Stomach (tissue), 9 donors: ENCODE results near the gene LYZ. TPM values are rescaled to one million over a fixed set of nuclear protein-coding genes. Genes with fewer than 3 reads are reported as not detected.

Experiments
- DNase-seq, 2 donors: peaks; one replicate each; pipeline versions ENCODE4 v3.0.0 to v3.0.0-alpha.2; 2013 to 2019
- H3K27ac ChIP-seq, 5 donors: fragments of 200-600 bp in 4 of 5; sonication (generic) in 4 of 5; one replicate each; pipeline ENCODE4 v1.5.1; 2013 to 2019; ENCODE audit warnings: mild to moderate bottlenecking in 1 of 5, moderate library complexity in 1 of 5
- H3K27me3 ChIP-seq, 3 donors: fragments of 200-600 bp; sonication (generic); one replicate each; pipeline ENCODE4 v1.5.1; 2017 to 2019; ENCODE audit warnings: mixed run types in 1 of 3
- H3K36me3 ChIP-seq, 4 donors: fragments of 200-600 bp; sonication (generic); 1 replicate in 3 of 4; 2 replicates in 1 of 4; pipeline ENCODE4 v1.5.1; 2016 to 2019
- H3K4me1 ChIP-seq, 4 donors: fragments of 200-600 bp; sonication (generic); one replicate each; pipeline ENCODE4 v1.5.1; 2016 to 2019
- H3K4me3 ChIP-seq, 4 donors: fragments of 200-600 bp; sonication (generic) in 3 of 4; one replicate each; pipeline ENCODE4 v1.5.1; 2016 to 2019; ENCODE audit warnings: mild to moderate bottlenecking in 1 of 4
- H3K9me3 ChIP-seq, 4 donors: fragments of 200-600 bp; sonication (generic); one replicate each; pipeline ENCODE4 v1.5.1; 2016 to 2019
- CTCF ChIP-seq, 7 experiments: fragments of 450-650 bp in 4 of 7; fragments of 200-600 bp in 3 of 7; sonication (generic) in 3 of 7; IDR thresholded peaks; one replicate each; pipeline ENCODE4 v1.5.1; 2016 to 2019; ENCODE audit warnings: antibody characterized with exemption in 7 of 7, control low read depth in 2 of 7, mild to moderate bottlenecking in 1 of 7
- EP300 ChIP-seq: sonication (generic); formaldehyde crosslinking; IDR thresholded peaks from one replicate; pipeline ENCODE4 v1.6.1; 2017; ENCODE audit warnings: antibody characterized with exemption
- POLR2A ChIP-seq, 4 donors: fragments of 450-650 bp; IDR thresholded peaks; one replicate each; pipeline ENCODE4 v1.6.1; 2016; ENCODE audit warnings: antibody characterized with exemption in 4 of 4, control low read depth in 2 of 4, mild to moderate bottlenecking in 1 of 4, moderate library complexity in 1 of 4
- POLR2AphosphoS5 ChIP-seq, 3 donors: sonication (generic); formaldehyde crosslinking; IDR thresholded peaks; one replicate each; pipeline ENCODE4 v1.6.1; 2016; ENCODE audit warnings: antibody characterized with exemption in 3 of 3
- WGBS, 5 donors: extraction: QIAGEN DNeasy Blood & Tissue Kit in 3 of 5; methylation state at CpG; one replicate each; pipeline versions ENCODE4 v1.1.5 to v1.1.7; 2013 to 2018; 5-methylcytosine and 5-hydroxymethylcytosine counted together
- intact Hi-C: fragments of 100-400 bp; cut with DNase I; formaldehyde crosslinking; loops from one replicate; pipeline ENCODE4 v1.15.1; 2023; ENCODE audit warnings: low total_unique reads
- polyA plus RNA-seq, 3 donors: library from polyadenylated mRNA; stranded (reverse); fragments of 200-250 nt; gene quantifications; one replicate each; pipeline ENCODE4 v1.2.3, GENCODE V29; 2013
- total RNA-seq, 5 donors: library from RNA; depleted of rRNA; stranded (reverse); fragments of >200 nt; gene quantifications; one replicate each; pipeline versions ENCODE4 v1.1.0 to v1.2.3, GENCODE V29; 2014 to 2016
- donor health status: healthy with polysubstance abuse.
- donor health status: Bipolar disorder and iron deficiency.
- donor health status: healthy.

The LYZ gene
- total and polyA plus RNA-seq, 8 donors: 24.0 to 2,662 (median 340) TPM

GRCh38 chr12:69352904-69353303, 4.7 kb downstream of the LYZ start:
- Histone ChIP-seq H3K4me3 (peak overlapping the region in 1 of 4 donors; percentile 41), H3K27me3 (no peaks in the 10 kb centered on the region), H3K27ac (no peak overlapping the region), H3K36me3 (peaks cover 0 to 10% (median 4%) of the 10 kb centered on the region in 4 donors), H3K9me3 (no peaks in the 10 kb centered on the region), H3K4me1 (peaks cover 0 to 19% (median 5%) of the 10 kb centered on the region in 4 donors)
- no peak for TF ChIP-seq EP300
- TF ChIP-seq POLR2A (IDR thresholded peaks at IDR 0.05): no peak
- TF ChIP-seq POLR2AphosphoS5 (IDR thresholded peaks at IDR 0.05): no peak
- no peak for TF ChIP-seq CTCF (IDR thresholded peaks at IDR 0.05)
- intact Hi-C loops: no loop called here
- WGBS, 5 donors: 85 to 93% (median 87%) methylated on average over 5 of the region's 5 CpGs
- DNase-seq: no peak

GRCh38 chr12:69354172-69354555, 6.0 kb downstream of the LYZ start:
- no peak overlapping the region for H3K4me3 ChIP-seq
- H3K9me3 ChIP-seq: no peaks in the 10 kb centered on the region
- H3K36me3 ChIP-seq: peaks cover 0 to 10% (median 4%) of the 10 kb centered on the region in 4 donors
- no peak for DNase-seq
- WGBS, 5 donors: 79 to 92% (median 87%) methylated on average over 1 of the region's 1 CpG
- no peak for TF ChIP-seq EP300
- H3K4me1 ChIP-seq: peaks cover 0 to 15% (median 7%) of the 10 kb centered on the region in 4 donors
- H3K27ac ChIP-seq: no peak overlapping the region
- no peaks in the 10 kb centered on the region for H3K27me3 ChIP-seq
- intact Hi-C loops: no loop called here

GRCh38 chr12:69354556-69355187, 6.5 kb downstream of the LYZ start:
- Histone ChIP-seq H3K27ac (no peak overlapping the region), H3K4me3 (no peak overlapping the region), H3K4me1 (peaks cover 0 to 18% (median 9%) of the 10 kb centered on the region in 4 donors), H3K36me3 (peaks cover 0 to 10% (median 4%) of the 10 kb centered on the region in 4 donors), H3K27me3 (no peaks in the 10 kb centered on the region), H3K9me3 (no peaks in the 10 kb centered on the region)
- 57 to 88% (median 65%) methylated on average over 1 of the region's 1 CpG for WGBS, 5 donors
- intact Hi-C loops: no loop called here
- TF ChIP-seq CTCF (IDR thresholded peaks at IDR 0.05): no peak
- TF ChIP-seq POLR2AphosphoS5 (IDR thresholded peaks at IDR 0.05): no peak
- no peak for TF ChIP-seq POLR2A (IDR thresholded peaks at IDR 0.05)
- no peak for TF ChIP-seq EP300
- DNase-seq: no peak

- WGBS, 5 donors: 55 to 73% (median 62%) methylated on average over 2 of the region's 2 CpGs
- H3K27me3 ChIP-seq: no peaks in the 10 kb centered on the region
- no peak overlapping the region for H3K4me3 ChIP-seq
- no peaks in the 10 kb centered on the region for H3K9me3 ChIP-seq
- no peak overlapping the region for H3K27ac ChIP-seq
- H3K36me3 ChIP-seq: peaks cover 0 to 10% (median 4%) of the 10 kb centered on the region in 4 donors
- peaks cover 2 to 22% (median 14%) of the 10 kb centered on the region in 4 donors for H3K4me1 ChIP-seq
- intact Hi-C loops: no loop called here
- no peak for TF ChIP-seq POLR2A (IDR thresholded peaks at IDR 0.05)
- no peak for TF ChIP-seq POLR2AphosphoS5 (IDR thresholded peaks at IDR 0.05)
- TF ChIP-seq EP300: no peak
- DNase-seq: no peak
Observed at GRCh38 chr12:69355363-69356028, 7.3 kb downstream of the LYZ start.

GRCh38 chr12:69359531-69360347, 11.6 kb downstream of the LYZ start, which contains the start of gene YEATS4:
YEATS4 (plus strand) TSS chr12:69359743; CDS start chr12:69359973, 230 bp downstream.
- Histone ChIP-seq H3K36me3 (peaks cover 0 to 12% (median 0%) of the 10 kb centered on the region in 4 donors), H3K27me3 (no peaks in the 10 kb centered on the region), H3K27ac (peak within 1 kb of the TSS; percentile 98 to 100 (median 99)), H3K4me1 (peaks cover 9 to 36% (median 23%) of the 10 kb centered on the region in 4 donors), H3K9me3 (no peaks in the 10 kb centered on the region), H3K4me3 (peak within 1 kb of the TSS; percentile 79 to 92 (median 82))
- 0 to 1% (median 0%) methylated on average over 62 to 70 of the region's 70 CpGs for WGBS, 5 donors
- TF ChIP-seq CTCF (IDR thresholded peaks at IDR 0.05) (no peak), EP300 (no peak), POLR2A (IDR thresholded peaks at IDR 0.05) (peak in 1 of 4 donors; percentile 42), POLR2AphosphoS5 (IDR thresholded peaks at IDR 0.05) (peak; percentile 76 to 87 (median 81))
- peak; percentile 93 to 96 for DNase-seq
- intact Hi-C loops: no loop called here
